ENCODE measurements around the gene VPS29. TPM values are rescaled to one million over a fixed set of nuclear protein-coding genes. Genes with fewer than 3 reads are reported as not detected.

The VPS29 gene
- total RNA-seq (2021; ENCODE audit: unreplicated experiment), result 95.7 TPM
- polyA plus RNA-seq (2012), result 53.9 and 76.0 TPM in 2 replicates
- percentile 90 among the genes with signal in this experiment for Bru-seq, nascent RNA
- BruChase-seq, experiment 1, labeled RNA remaining after a 6-hour chase, result percentile 92 among the genes with signal in this experiment
- percentile 93 among the genes with signal in this experiment for BruChase-seq, experiment 2, labeled RNA remaining after a 2-hour chase
- long read RNA-seq, transcript VPS29-206 (4 exons, 1,523 nt), result major isoform, 30 of 113 reads
- long read RNA-seq, partial matches to known transcripts, result 5 of 113 reads
- long read RNA-seq, other reads (novel, unspliced or antisense), result 73 of 113 reads

GRCh38 chr12:110501752-110502738 is at the start of gene VPS29, which contains the start of gene RAD9B:
Gene VPS29, minus strand, starts transcription at chr12:110502111. Its CDS starts 60 bp downstream, at chr12:110502051.
Gene RAD9B, plus strand, starts transcription at chr12:110502331. Its CDS starts 7 bp downstream, at chr12:110502338.
- peak; percentile 94 for ATAC-seq
- Histone ChIP-seq H3K4me3 (replicated peaks in 1 of 2; ENCODE audit: low read depth in 1 of 2, low read length in 2 of 2) (peak within 1 kb of the TSS; percentile 91 to 94), H3K9me3 (ENCODE audit: control insufficient read depth in 1 of 2, insufficient read depth in 1 of 2, low read depth in 1 of 2, low read length in 2 of 2) (no peaks in the 10 kb centered on the region), H4K20me1 (ENCODE audit: insufficient read depth) (no peaks in the 10 kb centered on the region), H3K36me3 (ENCODE audit: control insufficient read depth in 1 of 2, insufficient read depth in 2 of 2, low read length in 2 of 2) (peaks cover 0 to 3% of the 10 kb centered on the region in 2 experiments; a peak in 1 of 4 replicates), H2AFZ (ENCODE audit: low read depth, low read length, poor library complexity, severe bottlenecking) (peak within 1 kb of the TSS; percentile 80), H3K27ac (ENCODE audit: low read depth, low read length) (peak within 1 kb of the TSS; percentile 85), H3K9ac (ENCODE audit: low read length) (peak within 1 kb of the TSS; percentile 91), H3K4me2 (ENCODE audit: low read length) (peak within 1 kb of the TSS; percentile 71), H3K9me2 (ENCODE audit: insufficient read depth) (no peaks in the 10 kb centered on the region), H3K27me3 (ENCODE audit: insufficient read depth, low read length) (no peaks in the 10 kb centered on the region), H3K4me1 (ENCODE audit: control insufficient read depth in 1 of 2, insufficient read depth in 2 of 2, low read length in 2 of 2) (peaks cover 11 to 23% of the 10 kb centered on the region in 2 experiments), H3K79me2 (ENCODE audit: insufficient read depth, low read length) (peaks cover 47% of the 10 kb centered on the region)
- CTCF ChIA-PET, result interaction anchor here (0.7 to 1.8 kb wide), 3 partner anchors 11 to 101 kb away, joined by 3 to 5 read pairs (median 3); partner anchors contain the start of gene GPN3
- POLR2A ChIA-PET, result interaction anchor here (0.6 to 2.8 kb wide), 4 partner anchors 11 to 78 kb away, joined by 3 to 13 read pairs (median 3); partner anchors contain the start of genes ARPC3, FAM216A and GPN3
- intact Hi-C loops (cut with micrococcal nuclease), result no loop called here
- BruUV-seq (replicated peaks), result TSS peak; percentile 94
- peak; percentile 98 for DNase-seq (ENCODE audit: low read depth, low spot score)
- RAD21 ChIA-PET (ENCODE audit: low non-redundant PET in 1 of 2, low total read pairs in 2 of 2, uncharacterized antibody in 2 of 2, unreplicated experiment in 2 of 2), result interaction anchor here in 1 of 2 experiments (0.9 kb wide), 1 partner anchor 33 kb away, joined by 3 read pairs; the partner anchor contains the start of gene FAM216A
- TF ChIP-seq JUND (IDR thresholded peaks at IDR 0.05) (no peak; the same call in 1 of the 2 replicates), ATF3 (IDR thresholded peaks at IDR 0.05) (no peak), EGR1 (IDR thresholded peaks at IDR 0.05; ENCODE audit: low read depth) (peak; percentile 81), TCF7L2 (IDR thresholded peaks at IDR 0.05; ENCODE audit: borderline replicate concordance, extremely low read depth, insufficient read depth, insufficient read length) (peak; percentile 49), POLR2AphosphoS5 (IDR thresholded peaks at IDR 0.05; ENCODE audit: low read depth, low read length) (peak; percentile 93), YY1 (IDR thresholded peaks at IDR 0.05; ENCODE audit: extremely low read depth, insufficient replicate concordance, low read depth, low read length) (peak; percentile 92), SIN3A (IDR thresholded peaks at IDR 0.05; ENCODE audit: low read depth) (peak; percentile 89), FOSL1 (IDR thresholded peaks at IDR 0.05; ENCODE audit: low read depth) (no peak), ZBTB33 (IDR thresholded peaks at IDR 0.05; ENCODE audit: extremely low read depth, insufficient replicate concordance, low read length) (peak; percentile 91), EZH2 (IDR thresholded peaks at IDR 0.05) (no peak), POLR2A (IDR thresholded peaks at IDR 0.05; ENCODE audit: borderline replicate concordance, extremely low read depth, insufficient read depth, insufficient read length) (peak; percentile 73), REST (IDR thresholded peaks at IDR 0.05; ENCODE audit: low read depth) (no peak), CEBPB (IDR thresholded peaks at IDR 0.05; ENCODE audit: low read depth) (peak; percentile 62; the same call in 1 of the 2 replicates), EZH2phosphoT487 (IDR thresholded peaks at IDR 0.05; ENCODE audit: borderline replicate concordance) (no peak), RAD21 (IDR thresholded peaks at IDR 0.05; ENCODE audit: low read depth) (no peak), ZNF274 (IDR thresholded peaks at IDR 0.05; ENCODE audit: low read depth, low read length) (no peak), SRF (IDR thresholded peaks at IDR 0.05; ENCODE audit: low read depth) (no peak; the same call in 1 of the 2 replicates)
- TF ChIP-seq, protein P1, sequence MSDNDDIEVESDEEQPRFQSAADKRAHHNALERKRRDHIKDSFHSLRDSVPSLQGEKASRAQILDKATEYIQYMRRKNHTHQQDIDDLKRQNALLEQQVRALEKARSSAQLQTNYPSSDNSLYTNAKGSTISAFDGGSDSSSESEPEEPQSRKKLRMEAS (IDR thresholded peaks at IDR 0.05), result peak; percentile 100

Data from HCT116 (cell line).